ENCODE data around the gene XRN1. TPM values are rescaled to one million over a fixed set of nuclear protein-coding genes. Genes with fewer than 3 reads are reported as not detected.
"Not testable (repeated sequence)": the region's sequence is repeated elsewhere in the genome, so short reads cannot be mapped to it uniquely, and the experiment has no call there.

Gene XRN1
- total and polyA plus RNA-seq, 8 donors = 3.5 to 23.4 (median 18.2) TPM

GRCh38 chr3:142348460-142348859, 99.4 kb downstream of the XRN1 start:
- Histone ChIP-seq H3K4me1 (no peaks in the 10 kb centered on the region), H3K4me3 (no peak overlapping the region), H3K36me3 (peaks cover 0 to 33% (median 6%) of the 10 kb centered on the region in 3 donors), H3K27ac (no peak overlapping the region), H3K27me3 (no peaks in the 10 kb centered on the region), H3K9me3 (no peaks in the 10 kb centered on the region)
- intact Hi-C loops (cut with DNase I) = no loop called here
- FAIRE-seq (no peak), ATAC-seq (no peak), DNase-seq (no peak)
- 18 to 21% methylated on average over 1 of the region's 1 CpG for WGBS, 2 donors
- no peak for TF ChIP-seq CTCF (IDR thresholded peaks at IDR 0.05)

DNA sequence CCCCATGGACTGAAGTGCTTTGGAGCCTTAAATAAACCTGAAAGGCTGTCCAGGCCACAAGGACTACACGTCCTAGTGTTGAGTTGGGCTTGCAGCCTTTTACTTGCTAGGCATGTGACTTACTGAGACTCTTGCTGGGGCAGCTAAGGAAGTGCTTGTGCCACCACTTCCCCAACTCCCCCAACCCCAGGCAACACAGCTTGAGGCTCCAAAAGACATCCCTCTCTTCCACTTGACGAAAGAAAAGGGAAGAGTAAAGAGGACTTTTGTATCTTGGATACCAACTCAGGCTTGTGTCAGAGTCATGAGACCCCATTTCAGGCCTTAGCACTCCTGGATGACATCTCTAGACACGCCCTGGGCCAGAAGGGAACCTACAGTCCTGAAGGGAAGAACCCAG, 109.8 kb downstream of the XRN1 start:
- H3K36me3 ChIP-seq = peaks cover 0 to 8% (median 0%) of the 10 kb centered on the region in 3 donors
- no peaks in the 10 kb centered on the region for H3K9me3 ChIP-seq
- no peak overlapping the region for H3K4me3 ChIP-seq
- ATAC-seq (peak in 2 of 4 donors; percentile 63 to 74), DNase-seq (no peak), FAIRE-seq (no peak)
- 75 to 84% methylated on average over 3 of the region's 3 CpGs for WGBS, 2 donors
- intact Hi-C loops (cut with DNase I) = no loop called here
- no peaks in the 10 kb centered on the region for H3K27me3 ChIP-seq
- TF ChIP-seq CTCF (IDR thresholded peaks at IDR 0.05) = no peak
- H3K27ac ChIP-seq = no peak overlapping the region
- no peaks in the 10 kb centered on the region for H3K4me1 ChIP-seq

DNA sequence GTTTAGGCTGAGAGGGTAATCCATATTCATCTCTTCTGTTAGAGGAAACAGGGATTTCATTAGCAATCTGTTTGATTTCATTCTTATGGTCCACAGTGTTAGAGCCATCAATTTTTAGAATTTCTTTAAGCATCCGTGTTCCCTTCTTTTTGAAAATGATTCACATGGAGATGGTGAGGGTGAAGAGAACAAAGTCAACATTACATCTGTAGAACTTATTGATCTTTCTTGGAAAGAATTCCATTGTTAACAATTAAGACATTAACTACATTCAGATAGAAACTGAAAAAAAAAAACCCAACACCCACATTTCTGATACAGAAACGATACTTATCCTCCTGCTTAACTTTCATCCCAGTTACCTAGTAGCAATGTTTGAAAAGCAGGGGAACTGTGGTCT, 115.4 kb downstream of the XRN1 start:
- FAIRE-seq (no peak), DNase-seq (no peak), ATAC-seq (no peak)
- TF ChIP-seq CTCF (IDR thresholded peaks at IDR 0.05) = no peak
- WGBS, 2 donors = 69 to 73% methylated on average over 2 of the region's 2 CpGs
- H3K36me3 ChIP-seq = peaks cover 0 to 28% (median 3%) of the 10 kb centered on the region in 3 donors
- H3K27ac ChIP-seq = no peak overlapping the region
- H3K4me3 ChIP-seq = no peak overlapping the region
- H3K9me3 ChIP-seq = no peaks in the 10 kb centered on the region
- H3K4me1 ChIP-seq = no peaks in the 10 kb centered on the region
- intact Hi-C loops (cut with DNase I) = no loop called here
- H3K27me3 ChIP-seq = no peaks in the 10 kb centered on the region

DNA sequence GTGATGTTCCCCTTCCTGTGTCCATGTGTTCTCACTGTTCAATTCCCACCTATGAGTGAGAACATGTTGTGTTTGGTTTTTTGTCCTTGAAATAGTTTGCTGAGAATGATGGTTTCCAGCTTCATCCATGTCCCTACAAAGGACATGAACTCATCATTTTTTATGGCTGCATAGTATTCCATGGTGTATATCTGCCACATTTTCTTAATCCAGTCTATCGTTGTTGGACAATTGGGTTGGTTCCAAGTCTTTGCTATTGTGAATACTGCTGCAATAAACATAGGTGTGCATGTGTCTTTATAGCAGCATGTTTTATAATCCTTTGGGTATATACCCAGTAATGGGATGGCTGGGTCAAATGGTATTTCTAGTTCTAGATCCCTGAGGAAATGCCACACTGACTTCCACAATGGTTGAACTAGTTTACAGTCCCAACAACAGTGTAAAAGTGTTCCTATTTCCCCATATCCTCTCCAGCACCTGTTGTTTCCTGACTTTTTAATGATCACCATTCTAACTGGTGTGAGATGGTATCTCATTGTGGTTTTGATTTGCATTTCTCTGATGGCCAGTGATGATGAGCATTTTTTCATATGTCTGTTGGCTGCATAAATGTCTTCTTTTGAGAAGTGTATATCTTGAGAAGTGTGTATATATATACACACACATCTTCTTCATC, 123.4 kb downstream of the XRN1 start:
- WGBS, 2 donors = 98 to 100% methylated on average over 1 of the region's 1 CpG
- H3K9me3 ChIP-seq; intact Hi-C loops (cut with DNase I): not testable (repeated sequence)

GRCh38 chr3:142319912-142320311, 127.9 kb downstream of the XRN1 start:
- no peaks in the 10 kb centered on the region for H3K4me1 ChIP-seq
- no peak for TF ChIP-seq CTCF (IDR thresholded peaks at IDR 0.05)
- H3K27ac ChIP-seq = no peak overlapping the region
- WGBS, 2 donors = 94 to 95% methylated on average over 3 of the region's 3 CpGs
- no peak overlapping the region for H3K4me3 ChIP-seq
- no peak for DNase-seq
- intact Hi-C loops (cut with DNase I) = no loop called here
- ATAC-seq = no peak
- H3K36me3 ChIP-seq = peaks cover 0 to 9% (median 0%) of the 10 kb centered on the region in 3 donors
- FAIRE-seq = no peak
- no peaks in the 10 kb centered on the region for H3K27me3 ChIP-seq
- no peaks in the 10 kb centered on the region for H3K9me3 ChIP-seq

More for the DNA sequence above, 123.4 kb downstream of the XRN1 start:
- H3K4me1 ChIP-seq, DNase-seq, ATAC-seq, H3K27ac ChIP-seq, H3K27me3 ChIP-seq, FAIRE-seq, H3K4me3 ChIP-seq: not testable (repeated sequence)
- H3K36me3 ChIP-seq = peaks cover 0 to 11% (median 4%) of the 10 kb centered on the region in 3 donors
